Nephron progenitor cell (in vitro differentiated cells): ENCODE measurements around the gene KLHL10.
A peak's percentile ranks its signal among the peaks of the same experiment; 100 is the strongest.

Source experiments
- DNase-seq: peaks from one replicate; pipeline ENCODE4 v3.0.0; 2021
- H3K27ac Mint-ChIP-seq: 2 replicates; pipeline ENCODE4 v1.8.0; 2021; ENCODE audit warnings: mild to moderate bottlenecking, moderate library complexity, mixed read lengths
- H3K27me3 Mint-ChIP-seq: 2 replicates; pipeline ENCODE4 v1.8.0; 2021; ENCODE audit warnings: mild to moderate bottlenecking, low read depth, mixed read lengths; ENCODE audit not compliant: poor library complexity
- H3K36me3 Mint-ChIP-seq: 2 replicates; pipeline ENCODE4 v1.8.0; 2021; ENCODE audit warnings: low read depth, mixed read lengths
- H3K4me1 Mint-ChIP-seq: 2 replicates; pipeline ENCODE4 v1.8.0; 2021; ENCODE audit warnings: mixed read lengths
- H3K4me3 Mint-ChIP-seq: 2 replicates; pipeline ENCODE4 v1.8.0; 2021; ENCODE audit warnings: mild to moderate bottlenecking, moderate library complexity, mixed read lengths
- H3K9me3 Mint-ChIP-seq: 2 replicates; pipeline ENCODE4 v1.8.0; 2021; ENCODE audit warnings: mild to moderate bottlenecking, moderate library complexity, mixed read lengths
- CTCF ChIP-seq: fragments of 200-600 bp; sonication (generic); IDR thresholded peaks from 2 replicates; pipeline ENCODE4 v1.5.0; 2021; ENCODE audit warnings: antibody characterized with exemption

KLHL10 gene

DNA sequence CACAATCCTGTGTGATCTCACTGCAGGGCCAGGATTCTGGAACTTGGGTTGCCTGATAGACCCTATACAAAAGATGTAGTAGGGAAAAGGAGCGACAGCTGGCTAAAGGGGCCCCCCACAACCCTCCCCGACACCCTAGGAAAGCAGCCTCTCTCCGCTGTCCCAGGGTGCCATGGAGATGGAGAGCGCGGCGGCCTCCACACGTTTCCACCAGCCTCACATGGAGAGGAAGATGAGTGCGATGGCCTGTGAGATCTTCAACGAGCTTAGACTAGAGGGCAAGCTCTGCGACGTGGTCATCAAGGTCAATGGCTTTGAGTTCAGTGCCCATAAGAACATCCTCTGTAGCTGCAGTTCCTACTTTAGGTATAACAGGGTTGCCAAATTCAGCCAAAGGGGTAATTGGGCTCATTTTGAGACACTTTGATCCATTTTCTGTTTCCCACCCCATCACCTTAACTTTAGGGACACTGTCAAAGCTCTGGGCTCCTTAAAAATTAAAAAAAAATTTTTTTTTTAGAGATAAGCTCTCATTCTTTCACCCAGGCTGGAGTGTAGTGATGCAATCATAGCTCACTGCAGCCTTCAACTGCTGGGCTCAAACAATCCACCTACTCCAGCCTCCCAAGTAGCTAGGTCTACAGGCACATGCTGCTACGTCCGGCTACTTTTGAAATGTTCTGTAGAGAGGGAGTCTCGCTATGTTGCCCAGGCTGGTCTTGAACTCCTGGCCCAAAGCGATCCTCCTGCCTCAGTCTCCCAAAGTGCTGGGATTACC, at the start of gene KLHL10:
Gene KLHL10 (plus strand): TSS at position 65 of the 778 bp plus-strand sequence. CDS start 108 bp downstream, at position 173.
- Mint-ChIP-seq H3K27ac (no peak within 1 kb of the TSS), H3K9me3 (no peaks in the 10 kb centered on the region), H3K4me1 (peaks cover 16% of the 10 kb centered on the region), H3K4me3 (peak within 1 kb of the TSS; percentile 90), H3K27me3 (peaks cover 4% of the 10 kb centered on the region), H3K36me3 (peaks cover 6% of the 10 kb centered on the region)
- DNase-seq: no peak
- TF ChIP-seq CTCF: no peak

- Mint-ChIP-seq H3K4me3 (peak overlapping the region; percentile 66), H3K4me1 (peaks cover 64% of the 10 kb centered on the region), H3K36me3 (no peaks in the 10 kb centered on the region), H3K27me3 (peaks cover 15% of the 10 kb centered on the region), H3K9me3 (no peaks in the 10 kb centered on the region), H3K27ac (peak overlapping the region; percentile 95)
- DNase-seq: no peak
- no peak for TF ChIP-seq CTCF
These were observed 44.5 kb upstream of the KLHL10 start for GRCh38 chr17:41792845-41793783.

- peak; percentile 51 for DNase-seq
- H3K4me1 Mint-ChIP-seq: peaks cover 71% of the 10 kb centered on the region
- no peak for TF ChIP-seq CTCF
- peaks cover 14% of the 10 kb centered on the region for H3K27me3 Mint-ChIP-seq
- H3K4me3 Mint-ChIP-seq: peak overlapping the region; percentile 61
- no peaks in the 10 kb centered on the region for H3K9me3 Mint-ChIP-seq
- no peaks in the 10 kb centered on the region for H3K36me3 Mint-ChIP-seq
- H3K27ac Mint-ChIP-seq: peak overlapping the region; percentile 95
These were observed 43.7 kb upstream of the KLHL10 start for GRCh38 chr17:41793784-41794539.

GRCh38 chr17:41794540-41794975, 43.1 kb upstream of the KLHL10 start:
- peak overlapping the region; percentile 59 for H3K27ac Mint-ChIP-seq

More at GRCh38 chr17:41794540-41794975, 43.1 kb upstream of the KLHL10 start:
- no peak for TF ChIP-seq CTCF
- DNase-seq: no peak
- Mint-ChIP-seq H3K4me3 (no peak overlapping the region), H3K9me3 (no peaks in the 10 kb centered on the region), H3K4me1 (peaks cover 75% of the 10 kb centered on the region), H3K36me3 (no peaks in the 10 kb centered on the region), H3K27me3 (peaks cover 11% of the 10 kb centered on the region)
